Right lobe of liver (tissue), 6 donors: ENCODE measurements around the gene IVL. TPM values are rescaled to one million over a fixed set of nuclear protein-coding genes. Genes with fewer than 3 reads are reported as not detected.

Experiments used
- ATAC-seq, 4 donors: fragments of 200-7000 bp; cut with Tn5 transposase; one replicate each; pipeline ENCODE4 v1.9.1; 2020; ENCODE audit warnings: mild to moderate bottlenecking in 4 of 4, moderate library complexity in 4 of 4
- DNase-seq, 3 donors: peaks; one replicate each; pipeline ENCODE4 v3.0.0-alpha.2; 2020
- H3K27ac ChIP-seq, 3 donors: fragments of 200-600 bp; one replicate each; pipeline ENCODE4 v1.8.0; 2022
- H3K27me3 ChIP-seq, 2 donors: fragments of 200-600 bp; one replicate each; pipeline ENCODE4 v1.8.0; 2022
- H3K36me3 ChIP-seq, 4 donors: fragments of 200-600 bp; sonication (generic) in 1 of 4; one replicate each; pipeline versions ENCODE4 v1.5.1 to v1.8.0; 2017 to 2022; ENCODE audit warnings: control low read depth in 1 of 4
- H3K4me1 ChIP-seq, 4 donors: fragments of 200-600 bp; sonication (generic) in 1 of 4; one replicate each; pipeline versions ENCODE4 v1.5.1 to v1.8.0; 2017 to 2022; ENCODE audit warnings: control low read depth in 1 of 4
- H3K4me3 ChIP-seq, 3 donors: fragments of 200-600 bp; one replicate each; pipeline ENCODE4 v1.8.0; 2022
- H3K9me3 ChIP-seq, 4 donors: fragments of 200-600 bp; sonication (generic) in 1 of 4; one replicate each; pipeline versions ENCODE4 v1.5.1 to v1.8.0; 2017 to 2022; ENCODE audit warnings: control low read depth in 1 of 4
- POLR2A ChIP-seq: fragments of 450-650 bp; IDR thresholded peaks from one replicate; pipeline ENCODE4 v1.6.1; 2017; ENCODE audit warnings: antibody characterized with exemption, mild to moderate bottlenecking
- WGBS: methylation state at CpG from one replicate; pipeline ENCODE4 v1.1.6; 2018; ENCODE audit warnings: low coverage, low lambda C conversion rate; ENCODE audit not compliant: insufficient coverage; ENCODE audit errors: missing lambda C conversion rate; 5-methylcytosine and 5-hydroxymethylcytosine counted together
- intact Hi-C, 2 donors: fragments of 100-400 bp; cut with DNase I; formaldehyde crosslinking; loops; one replicate each; pipeline versions ENCODE4 v1.11.2 to v1.14.1; 2022
- total RNA-seq, 6 experiments: library from RNA; depleted of rRNA in 2 of 6; stranded (reverse); fragments of >200 nt in 2 of 6; fragmentation: NEBNext Ultra II Directional in 3 of 6; extraction: Animal tissue kit (Norgen Biotek cat#: 25700) in 3 of 6; gene quantifications; one replicate each; pipeline versions ENCODE4 v1.1.0 to v1.2.4, GENCODE V29; 2016 to 2023
- TF ChIP-seq, protein P1 (sequence below), 4 donors: fragments of 200-600 bp in 3 of 4; fragments of 450-650 bp in 1 of 4; IDR thresholded peaks; one replicate each; pipeline versions ENCODE4 v1.5.1 to v1.8.0; 2016 to 2022; ENCODE audit warnings: antibody characterized with exemption in 4 of 4, mild to moderate bottlenecking in 2 of 4
- donor health status: DM: no; HTN: yes; CAD: no.
- donor health status: DM: no; HTN: no; CAD: no.
- donor health status: DM: no; HTN: no; CAD: no.
- donor health status: DM: no; HTN: yes; CAD: no.
- donor health status: DM: no; HTN: yes; CAD: no.

Gene IVL
- total RNA-seq, 6 experiments from 2014 or later = not detected

- ATAC-seq = no peak
- no peaks in the 10 kb centered on the region for H3K9me3 ChIP-seq
- TF ChIP-seq, protein P1, sequence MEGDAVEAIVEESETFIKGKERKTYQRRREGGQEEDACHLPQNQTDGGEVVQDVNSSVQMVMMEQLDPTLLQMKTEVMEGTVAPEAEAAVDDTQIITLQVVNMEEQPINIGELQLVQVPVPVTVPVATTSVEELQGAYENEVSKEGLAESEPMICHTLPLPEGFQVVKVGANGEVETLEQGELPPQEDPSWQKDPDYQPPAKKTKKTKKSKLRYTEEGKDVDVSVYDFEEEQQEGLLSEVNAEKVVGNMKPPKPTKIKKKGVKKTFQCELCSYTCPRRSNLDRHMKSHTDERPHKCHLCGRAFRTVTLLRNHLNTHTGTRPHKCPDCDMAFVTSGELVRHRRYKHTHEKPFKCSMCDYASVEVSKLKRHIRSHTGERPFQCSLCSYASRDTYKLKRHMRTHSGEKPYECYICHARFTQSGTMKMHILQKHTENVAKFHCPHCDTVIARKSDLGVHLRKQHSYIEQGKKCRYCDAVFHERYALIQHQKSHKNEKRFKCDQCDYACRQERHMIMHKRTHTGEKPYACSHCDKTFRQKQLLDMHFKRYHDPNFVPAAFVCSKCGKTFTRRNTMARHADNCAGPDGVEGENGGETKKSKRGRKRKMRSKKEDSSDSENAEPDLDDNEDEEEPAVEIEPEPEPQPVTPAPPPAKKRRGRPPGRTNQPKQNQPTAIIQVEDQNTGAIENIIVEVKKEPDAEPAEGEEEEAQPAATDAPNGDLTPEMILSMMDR (IDR thresholded peaks at IDR 0.05) = peak in 1 of 4 donors; percentile 0
- TF ChIP-seq POLR2A = no peak
These were observed 36.6 kb upstream of the IVL start for GRCh38 chr1:152871731-152872126.

GRCh38 chr1:152873495-152873894 lies 34.9 kb upstream of the IVL start:
- DNase-seq (no peak), ATAC-seq (no peak)
- Histone ChIP-seq H3K27me3 (no peaks in the 10 kb centered on the region), H3K4me3 (no peak overlapping the region), H3K4me1 (peaks cover 0 to 12% (median 5%) of the 10 kb centered on the region in 4 donors), H3K9me3 (no peaks in the 10 kb centered on the region), H3K27ac (no peak overlapping the region), H3K36me3 (no peaks in the 10 kb centered on the region)
- intact Hi-C loops = no loop called here
- TF ChIP-seq, protein P1 (IDR thresholded peaks at IDR 0.05) = no peak
- TF ChIP-seq POLR2A = no peak

More at GRCh38 chr1:152871731-152872126, 36.6 kb upstream of the IVL start:
- H3K27ac ChIP-seq = no peak overlapping the region
- no peak for DNase-seq
- no peak overlapping the region for H3K4me3 ChIP-seq
- H3K4me1 ChIP-seq = peaks cover 0 to 4% (median 2%) of the 10 kb centered on the region in 4 donors
- WGBS = 75% methylated on average over 3 of the region's 6 CpGs
- H3K36me3 ChIP-seq = no peaks in the 10 kb centered on the region
- H3K27me3 ChIP-seq = no peaks in the 10 kb centered on the region
- intact Hi-C loops = no loop called here

GRCh38 chr1:152876827-152877226 lies 31.5 kb upstream of the IVL start:
- WGBS = 25% methylated on average over 1 of the region's 1 CpG
- intact Hi-C loops = no loop called here
- H3K27ac ChIP-seq = no peak overlapping the region
- no peaks in the 10 kb centered on the region for H3K9me3 ChIP-seq
- H3K27me3 ChIP-seq = no peaks in the 10 kb centered on the region
- no peak overlapping the region for H3K4me3 ChIP-seq
- DNase-seq (peak in 1 of 3 donors; percentile 54), ATAC-seq (peak; percentile 46 to 76 (median 59))
- no peaks in the 10 kb centered on the region for H3K36me3 ChIP-seq
- TF ChIP-seq POLR2A = no peak
- TF ChIP-seq, protein P1 (IDR thresholded peaks at IDR 0.05) = no peak
- H3K4me1 ChIP-seq = peaks cover 0 to 34% (median 14%) of the 10 kb centered on the region in 4 donors

DNA sequence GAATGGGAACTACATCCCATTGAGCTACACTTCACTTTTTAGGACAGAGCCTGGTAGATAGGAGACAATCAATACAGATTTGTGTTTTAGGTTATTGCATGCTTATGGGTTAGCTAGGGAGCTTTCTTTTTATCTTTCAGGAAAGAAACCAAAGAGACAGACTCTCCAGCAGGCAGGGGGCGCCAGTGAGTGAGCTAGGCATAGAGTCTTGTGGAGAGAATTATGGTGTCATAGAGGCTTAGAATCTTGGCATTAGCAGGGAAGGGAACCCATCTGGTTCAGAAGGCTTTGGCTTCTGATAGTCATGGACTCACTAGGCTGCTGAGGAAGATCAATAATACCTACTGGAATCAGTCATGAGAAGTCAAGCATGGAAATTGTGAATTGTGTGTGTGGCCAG lies 30.3 kb upstream of the IVL start, which contains the start of gene SMCP:
TSS of gene SMCP (plus strand) at position 281 of the 400 bp plus-strand sequence. CDS start 6,101 bp downstream, outside the sequence.
- intact Hi-C loops = no loop called here
- H3K36me3 ChIP-seq = no peaks in the 10 kb centered on the region

More for the DNA sequence above, 30.3 kb upstream of the IVL start, which contains the start of gene SMCP:
- Histone ChIP-seq H3K9me3 (no peaks in the 10 kb centered on the region), H3K27ac (peak within 1 kb of the TSS in 1 of 3 donors; percentile 56), H3K4me1 (peaks cover 0 to 34% (median 14%) of the 10 kb centered on the region in 4 donors), H3K4me3 (no peak within 1 kb of the TSS), H3K27me3 (no peaks in the 10 kb centered on the region)
- 8% methylated on average over 1 of the region's 1 CpG for WGBS
- DNase-seq = no peak
- TF ChIP-seq POLR2A = no peak
- TF ChIP-seq, protein P1 (IDR thresholded peaks at IDR 0.05) = no peak
- no peak for ATAC-seq
